Measurements from ENCODE around the gene NRAP.

NRAP gene

GRCh38 chr10:113663908-113664307 lies at the start of gene NRAP:
Gene NRAP, minus strand, starts transcription at chr10:113664041. Its CDS starts 159 bp downstream, at chr10:113663882.
- DNase-seq (ENCODE audit: low spot score): no peak

GRCh38 chr10:113713640-113713982 lies 49.8 kb upstream of the NRAP start:
- DNase-seq (ENCODE audit: low spot score): no peak

- DNase-seq (ENCODE audit: low spot score): no peak
These were observed 49.2 kb upstream of the NRAP start for GRCh38 chr10:113712755-113713639.

- no peak for DNase-seq (ENCODE audit: low spot score)
These were observed 48.2 kb upstream of the NRAP start for GRCh38 chr10:113712024-113712423.

GRCh38 chr10:113711142-113711541 lies 47.3 kb upstream of the NRAP start:
- DNase-seq (ENCODE audit: low spot score): peak; percentile 52

GRCh38 chr10:113709221-113709838 lies 45.5 kb upstream of the NRAP start:
- no peak for DNase-seq (ENCODE audit: low spot score)

GRCh38 chr10:113708640-113709039 lies 44.8 kb upstream of the NRAP start:
- DNase-seq (ENCODE audit: low spot score): no peak

GRCh38 chr10:113706623-113707022 lies 42.8 kb upstream of the NRAP start:
- DNase-seq (ENCODE audit: low spot score): no peak

GRCh38 chr10:113705344-113705652 lies 41.5 kb upstream of the NRAP start:
- DNase-seq (ENCODE audit: low spot score): no peak

GRCh38 chr10:113704637-113705343 lies 40.9 kb upstream of the NRAP start:
- DNase-seq (ENCODE audit: low spot score): peak; percentile 67

GRCh38 chr10:113697595-113697994 lies 33.8 kb upstream of the NRAP start:
- DNase-seq (ENCODE audit: low spot score): no peak

GRCh38 chr10:113695691-113696090 lies 31.9 kb upstream of the NRAP start:
- no peak for DNase-seq (ENCODE audit: low spot score)

GRCh38 chr10:113693348-113693747 lies 29.5 kb upstream of the NRAP start:
- no peak for DNase-seq (ENCODE audit: low spot score)

- DNase-seq (ENCODE audit: low spot score): no peak
These were observed 28.4 kb upstream of the NRAP start for GRCh38 chr10:113692271-113692670.

GRCh38 chr10:113691381-113691780 lies 27.5 kb upstream of the NRAP start:
- DNase-seq (ENCODE audit: low spot score): no peak

- no peak for DNase-seq (ENCODE audit: low spot score)
These were observed 26.9 kb upstream of the NRAP start for GRCh38 chr10:113690749-113691148.

GRCh38 chr10:113689574-113689973 lies 25.7 kb upstream of the NRAP start:
- DNase-seq (ENCODE audit: low spot score): no peak

GRCh38 chr10:113689057-113689456 lies 25.2 kb upstream of the NRAP start:
- no peak for DNase-seq (ENCODE audit: low spot score)

GRCh38 chr10:113687037-113687436 lies 23.2 kb upstream of the NRAP start:
- no peak for DNase-seq (ENCODE audit: low spot score)

- DNase-seq (ENCODE audit: low spot score): no peak
These were observed 22.2 kb upstream of the NRAP start for GRCh38 chr10:113686028-113686427.

- no peak for DNase-seq (ENCODE audit: low spot score)
These were observed 19.5 kb upstream of the NRAP start for GRCh38 chr10:113683300-113683699.

GRCh38 chr10:113681533-113682470 lies 18.0 kb upstream of the NRAP start:
- DNase-seq (ENCODE audit: low spot score): no peak

Measured in globus pallidus (tissue), 1 donor.